ENCODE data around the gene MT1F.

The MT1F gene

DNA sequence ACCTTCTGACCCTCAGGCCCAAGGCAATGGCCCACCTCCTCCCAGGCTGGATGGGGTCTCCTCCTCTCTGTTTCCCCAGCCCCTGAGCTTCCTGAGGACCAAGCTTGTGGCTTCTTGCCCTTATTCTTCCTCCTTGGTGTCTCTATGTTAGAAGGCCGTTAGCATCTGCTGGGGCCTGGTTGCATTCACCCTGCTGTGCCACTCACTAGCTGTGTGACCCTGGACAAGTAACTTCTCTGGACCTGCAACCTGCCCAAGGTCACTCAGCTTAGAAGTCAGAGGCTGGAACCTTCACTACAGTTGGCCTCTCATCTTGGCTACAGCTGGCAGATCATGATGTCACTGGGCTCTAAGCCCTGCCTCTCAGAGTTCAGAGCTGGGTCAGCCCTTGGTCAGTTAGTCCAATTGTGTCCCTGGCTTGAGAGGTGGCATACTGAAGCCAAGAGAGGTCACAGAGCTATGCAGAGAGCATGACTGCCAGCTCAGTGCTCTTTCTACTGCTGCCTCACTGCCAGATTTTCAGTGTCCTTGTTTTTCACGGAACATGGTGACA, 46.4 kb upstream of the MT1F start:
- TF ChIP-seq, protein P1, sequence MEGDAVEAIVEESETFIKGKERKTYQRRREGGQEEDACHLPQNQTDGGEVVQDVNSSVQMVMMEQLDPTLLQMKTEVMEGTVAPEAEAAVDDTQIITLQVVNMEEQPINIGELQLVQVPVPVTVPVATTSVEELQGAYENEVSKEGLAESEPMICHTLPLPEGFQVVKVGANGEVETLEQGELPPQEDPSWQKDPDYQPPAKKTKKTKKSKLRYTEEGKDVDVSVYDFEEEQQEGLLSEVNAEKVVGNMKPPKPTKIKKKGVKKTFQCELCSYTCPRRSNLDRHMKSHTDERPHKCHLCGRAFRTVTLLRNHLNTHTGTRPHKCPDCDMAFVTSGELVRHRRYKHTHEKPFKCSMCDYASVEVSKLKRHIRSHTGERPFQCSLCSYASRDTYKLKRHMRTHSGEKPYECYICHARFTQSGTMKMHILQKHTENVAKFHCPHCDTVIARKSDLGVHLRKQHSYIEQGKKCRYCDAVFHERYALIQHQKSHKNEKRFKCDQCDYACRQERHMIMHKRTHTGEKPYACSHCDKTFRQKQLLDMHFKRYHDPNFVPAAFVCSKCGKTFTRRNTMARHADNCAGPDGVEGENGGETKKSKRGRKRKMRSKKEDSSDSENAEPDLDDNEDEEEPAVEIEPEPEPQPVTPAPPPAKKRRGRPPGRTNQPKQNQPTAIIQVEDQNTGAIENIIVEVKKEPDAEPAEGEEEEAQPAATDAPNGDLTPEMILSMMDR (conservative IDR thresholded peaks at IDR 0.05; ENCODE audit: low read depth, low read length): no peak
- no peak overlapping the region for H3K4me3 ChIP-seq (ENCODE audit: low read length)
- DNase-seq (ENCODE audit: low read depth): no peak

DNA sequence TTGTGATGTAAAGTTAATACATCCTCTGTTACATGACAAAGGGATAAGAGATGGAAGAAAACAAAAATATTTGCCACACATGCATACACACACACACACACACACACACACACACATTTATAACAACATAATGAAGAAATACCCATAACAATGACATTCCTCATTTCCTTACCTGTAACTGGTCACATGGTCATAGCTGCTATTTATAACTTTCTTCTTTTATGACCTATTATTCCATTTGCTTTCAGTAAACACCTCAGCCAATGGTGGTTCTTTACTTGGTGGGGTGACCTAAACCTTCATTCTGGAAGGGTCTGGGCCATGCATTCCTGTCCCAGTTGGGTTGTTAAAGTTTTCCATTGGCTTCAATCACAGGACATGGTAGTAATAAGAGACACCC, 44.1 kb upstream of the MT1F start:
- TF ChIP-seq, protein P1 (conservative IDR thresholded peaks at IDR 0.05; ENCODE audit: low read depth, low read length): no peak
- H3K4me3 ChIP-seq (ENCODE audit: low read length): no peak overlapping the region
- no peak for DNase-seq (ENCODE audit: low read depth)

GRCh38 chr16:56614549-56614991, 43.2 kb upstream of the MT1F start:
- no peak overlapping the region for H3K4me3 ChIP-seq (ENCODE audit: low read length)
- no peak for DNase-seq (ENCODE audit: low read depth)
- TF ChIP-seq, protein P1 (conservative IDR thresholded peaks at IDR 0.05; ENCODE audit: low read depth, low read length): no peak

DNA sequence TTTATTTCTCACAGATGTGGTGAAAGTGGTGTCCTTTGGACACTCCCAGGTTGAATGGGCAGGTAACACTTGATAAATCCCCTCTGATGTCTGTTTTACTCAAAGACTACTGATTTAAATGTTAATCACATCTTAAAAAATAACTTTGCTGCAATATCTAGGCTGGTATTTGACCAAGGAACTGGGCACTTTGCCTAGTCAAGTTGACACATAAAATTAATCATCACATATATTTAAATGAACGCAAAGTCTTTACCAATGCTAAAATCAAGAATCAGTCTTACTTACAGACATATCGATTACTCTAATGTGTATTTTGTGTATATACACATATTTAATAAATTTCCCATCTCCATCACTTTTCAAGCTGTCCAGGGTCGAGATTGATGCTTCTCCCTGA, 42.4 kb upstream of the MT1F start:
- TF ChIP-seq, protein P1 (conservative IDR thresholded peaks at IDR 0.05; ENCODE audit: low read depth, low read length): no peak
- no peak for DNase-seq (ENCODE audit: low read depth)
- H3K4me3 ChIP-seq (ENCODE audit: low read length): no peak overlapping the region

- TF ChIP-seq, protein P1 (conservative IDR thresholded peaks at IDR 0.05; ENCODE audit: low read depth, low read length): no peak
- peak overlapping the region; percentile 37 for H3K4me3 ChIP-seq (ENCODE audit: low read length)
- DNase-seq (ENCODE audit: low read depth): no peak
Measured at GRCh38 chr16:56616608-56617211, 41.0 kb upstream of the MT1F start.

GRCh38 chr16:56617212-56618085, 40.3 kb upstream of the MT1F start:
- no peak for DNase-seq (ENCODE audit: low read depth)
- TF ChIP-seq, protein P1 (conservative IDR thresholded peaks at IDR 0.05; ENCODE audit: low read depth, low read length): no peak
- peak overlapping the region; percentile 37 for H3K4me3 ChIP-seq (ENCODE audit: low read length)
